HG02798 (cell line): ENCODE measurements around the gene PPP2R2C.
A peak's percentile ranks its signal among the peaks of the same experiment; 100 is the strongest.

Experiments
- ATAC-seq: cut with Tn5 transposase; IDR thresholded peaks from one replicate; pipeline ENCODE4 v1.9.1; 2021; ENCODE audit warnings: mild to moderate bottlenecking; ENCODE audit not compliant: unreplicated experiment, poor library complexity

PPP2R2C gene

GRCh38 chr4:6426571-6427438 is 45.6 kb downstream of the PPP2R2C start:
- no peak for ATAC-seq

GRCh38 chr4:6425911-6426310 is 46.5 kb downstream of the PPP2R2C start:
- no peak for ATAC-seq

GRCh38 chr4:6425336-6425735 is 47.1 kb downstream of the PPP2R2C start:
- no peak for ATAC-seq

GRCh38 chr4:6424425-6424824 is 48.0 kb downstream of the PPP2R2C start:
- ATAC-seq: no peak

GRCh38 chr4:6423575-6423974 is 48.8 kb downstream of the PPP2R2C start:
- ATAC-seq: peak; percentile 91

- ATAC-seq: no peak
Observed at GRCh38 chr4:6422866-6423265, 49.5 kb downstream of the PPP2R2C start.

- ATAC-seq: no peak
Observed at GRCh38 chr4:6422105-6422504, 50.3 kb downstream of the PPP2R2C start.

GRCh38 chr4:6421397-6421796 is 51.0 kb downstream of the PPP2R2C start:
- no peak for ATAC-seq

GRCh38 chr4:6420972-6421371 is 51.4 kb downstream of the PPP2R2C start:
- ATAC-seq: no peak

- no peak for ATAC-seq
Observed at GRCh38 chr4:6420036-6420435, 52.4 kb downstream of the PPP2R2C start.

- ATAC-seq: no peak
Observed at GRCh38 chr4:6419452-6420028, 52.9 kb downstream of the PPP2R2C start.

GRCh38 chr4:6418193-6418755 is 54.1 kb downstream of the PPP2R2C start:
- no peak for ATAC-seq

- no peak for ATAC-seq
Observed at GRCh38 chr4:6417516-6418050, 54.8 kb downstream of the PPP2R2C start.

GRCh38 chr4:6416518-6417286 is 55.7 kb downstream of the PPP2R2C start:
- ATAC-seq: no peak

- no peak for ATAC-seq
Observed at GRCh38 chr4:6415031-6415705, 57.2 kb downstream of the PPP2R2C start.

GRCh38 chr4:6414578-6414977 is 57.8 kb downstream of the PPP2R2C start:
- ATAC-seq: no peak

GRCh38 chr4:6410664-6411063 is 61.8 kb downstream of the PPP2R2C start:
- ATAC-seq: no peak

GRCh38 chr4:6410068-6410467 is 62.3 kb downstream of the PPP2R2C start:
- ATAC-seq: no peak

GRCh38 chr4:6409381-6409780 is 63.0 kb downstream of the PPP2R2C start:
- ATAC-seq: no peak

GRCh38 chr4:6408263-6408662 is 64.2 kb downstream of the PPP2R2C start:
- no peak for ATAC-seq
